ENCODE data around the gene ZNF487.

Gene ZNF487

GRCh38 chr10:43398939-43399319 lies 38.0 kb upstream of the ZNF487 start:
- no peak for TF ChIP-seq POLR2A (IDR thresholded peaks at IDR 0.05; ENCODE audit: low read depth, low read length)
- FAIRE-seq, result no peak
- DNase-seq (ENCODE audit: insufficient read length, low spot score), result no peak

- DNase-seq (ENCODE audit: insufficient read length, low spot score) (no peak), FAIRE-seq (no peak)
- no peak for TF ChIP-seq POLR2A (IDR thresholded peaks at IDR 0.05; ENCODE audit: low read depth, low read length)
Observed at GRCh38 chr10:43399320-43400310, 37.3 kb upstream of the ZNF487 start.

GRCh38 chr10:43401627-43402026 lies 35.3 kb upstream of the ZNF487 start:
- no peak for FAIRE-seq
- TF ChIP-seq POLR2A (IDR thresholded peaks at IDR 0.05; ENCODE audit: low read depth, low read length), result no peak
- no peak for DNase-seq (ENCODE audit: insufficient read length, low spot score)

GRCh38 chr10:43402176-43402575 lies 34.7 kb upstream of the ZNF487 start:
- no peak for TF ChIP-seq POLR2A (IDR thresholded peaks at IDR 0.05; ENCODE audit: low read depth, low read length)
- DNase-seq (ENCODE audit: insufficient read length, low spot score) (no peak), FAIRE-seq (no peak)

- FAIRE-seq (no peak), DNase-seq (ENCODE audit: insufficient read length, low spot score) (no peak)
- no peak for TF ChIP-seq POLR2A (IDR thresholded peaks at IDR 0.05; ENCODE audit: low read depth, low read length)
Observed at GRCh38 chr10:43402880-43403452, 33.9 kb upstream of the ZNF487 start.

GRCh38 chr10:43403911-43404703 lies 32.8 kb upstream of the ZNF487 start:
- no peak for TF ChIP-seq POLR2A (IDR thresholded peaks at IDR 0.05; ENCODE audit: low read depth, low read length)
- FAIRE-seq (no peak), DNase-seq (ENCODE audit: insufficient read length, low spot score) (no peak)

- TF ChIP-seq POLR2A (IDR thresholded peaks at IDR 0.05; ENCODE audit: low read depth, low read length), result no peak
- no peak for FAIRE-seq
Observed at GRCh38 chr10:43404704-43405084, 32.2 kb upstream of the ZNF487 start.

GRCh38 chr10:43407148-43407575 lies 29.7 kb upstream of the ZNF487 start:
- no peak for TF ChIP-seq POLR2A (IDR thresholded peaks at IDR 0.05; ENCODE audit: low read depth, low read length)
- FAIRE-seq (no peak), DNase-seq (ENCODE audit: insufficient read length, low spot score) (no peak)

More at GRCh38 chr10:43404704-43405084, 32.2 kb upstream of the ZNF487 start:
- no peak for DNase-seq (ENCODE audit: insufficient read length, low spot score)

GRCh38 chr10:43407576-43408330 lies 29.2 kb upstream of the ZNF487 start:
- no peak for FAIRE-seq
- TF ChIP-seq POLR2A (IDR thresholded peaks at IDR 0.05; ENCODE audit: low read depth, low read length), result peak; percentile 60
- DNase-seq (ENCODE audit: insufficient read length, low spot score), result peak; percentile 71

GRCh38 chr10:43408331-43408709 lies 28.6 kb upstream of the ZNF487 start:
- TF ChIP-seq POLR2A (IDR thresholded peaks at IDR 0.05; ENCODE audit: low read depth, low read length), result no peak
- no peak for FAIRE-seq
- DNase-seq (ENCODE audit: insufficient read length, low spot score), result no peak

- peak; percentile 71 for TF ChIP-seq POLR2A (IDR thresholded peaks at IDR 0.05; ENCODE audit: low read depth, low read length)
- DNase-seq (ENCODE audit: insufficient read length, low spot score), result peak; percentile 83
- no peak for FAIRE-seq
Observed at GRCh38 chr10:43408710-43409384, 28.1 kb upstream of the ZNF487 start, which contains the start of gene HNRNPF. Gene HNRNPF (minus strand): TSS chr10:43409186. CDS start chr10:43387884, 21,302 bp downstream.

GRCh38 chr10:43409385-43410109 lies 27.4 kb upstream of the ZNF487 start:
- DNase-seq (ENCODE audit: insufficient read length, low spot score) (no peak), FAIRE-seq (no peak)
- no peak; the same call in 1 of the 2 replicates for TF ChIP-seq POLR2A (IDR thresholded peaks at IDR 0.05; ENCODE audit: low read depth, low read length)

Measured in H54 (cell line).